Measurements from ENCODE around the gene MACROH2A1.
A peak's percentile ranks its signal among the peaks of the same experiment; 100 is the strongest.

Gene MACROH2A1

DNA sequence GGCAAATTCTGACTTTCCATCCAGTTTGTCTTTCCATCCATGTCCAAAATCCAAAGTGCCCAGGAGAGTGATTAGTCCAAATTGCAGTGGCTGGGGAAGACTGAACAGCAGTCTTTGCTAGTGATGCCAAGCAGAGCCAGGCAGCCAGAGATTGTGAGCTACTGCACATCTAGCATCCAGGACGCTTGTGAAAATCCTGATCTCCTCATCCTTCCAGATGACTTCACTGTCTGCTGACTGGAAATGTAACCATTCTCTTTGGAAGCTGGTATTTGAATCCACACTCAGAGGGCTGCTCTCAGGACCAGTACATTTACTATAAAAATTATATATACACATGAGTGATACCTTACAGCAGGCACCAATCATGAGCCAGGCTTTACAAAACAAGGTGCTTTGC lies 49.6 kb downstream of the MACROH2A1 start:
- DNase-seq: no peak

GRCh38 chr5:135348918-135349317 lies 50.1 kb downstream of the MACROH2A1 start:
- DNase-seq: no peak

DNA sequence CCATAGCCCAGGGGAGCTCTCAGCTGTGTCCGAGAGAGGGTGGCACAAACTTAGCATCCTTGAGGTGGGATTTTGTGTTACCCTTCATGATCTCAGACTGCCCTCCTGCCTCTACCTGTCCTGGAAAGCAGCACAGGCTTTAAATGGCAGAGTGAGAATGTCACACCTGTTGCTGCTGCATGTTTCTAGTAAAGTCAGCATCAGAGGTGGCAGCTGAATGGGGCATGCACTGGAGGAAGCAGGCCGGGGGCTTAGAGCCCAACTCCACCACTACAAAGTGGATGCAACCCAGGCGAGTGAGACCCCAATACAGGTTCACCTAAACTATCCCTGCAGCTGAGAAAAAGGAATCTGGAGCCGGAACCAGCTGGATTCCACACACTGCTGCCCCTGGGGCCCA lies 51.6 kb downstream of the MACROH2A1 start:
- DNase-seq: no peak

GRCh38 chr5:135345956-135346731 lies 52.9 kb downstream of the MACROH2A1 start:
- DNase-seq: no peak

DNA sequence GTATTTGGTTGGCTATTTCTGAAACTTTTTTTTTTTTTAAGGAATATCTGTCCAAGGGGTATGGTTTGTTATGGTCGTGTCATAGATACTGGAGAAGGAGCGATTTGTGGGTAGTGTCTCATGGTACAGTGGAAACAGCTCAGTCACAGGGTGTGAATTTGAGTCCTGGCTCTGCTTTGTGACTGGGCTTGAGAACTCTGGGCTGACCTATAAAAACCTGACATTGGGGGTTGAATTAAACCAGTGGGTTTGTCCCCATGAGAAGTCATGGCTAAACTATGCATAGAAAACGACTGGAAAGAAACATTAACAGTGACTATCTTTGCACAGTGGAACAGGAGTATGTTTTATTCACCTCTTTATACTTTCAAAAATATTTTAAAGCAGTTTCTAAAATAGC lies 54.7 kb downstream of the MACROH2A1 start:
- DNase-seq: no peak

- DNase-seq: no peak
These were observed 55.6 kb downstream of the MACROH2A1 start for GRCh38 chr5:135343413-135343812.

- DNase-seq: no peak
These were observed 56.5 kb downstream of the MACROH2A1 start for GRCh38 chr5:135342551-135342875.

DNA sequence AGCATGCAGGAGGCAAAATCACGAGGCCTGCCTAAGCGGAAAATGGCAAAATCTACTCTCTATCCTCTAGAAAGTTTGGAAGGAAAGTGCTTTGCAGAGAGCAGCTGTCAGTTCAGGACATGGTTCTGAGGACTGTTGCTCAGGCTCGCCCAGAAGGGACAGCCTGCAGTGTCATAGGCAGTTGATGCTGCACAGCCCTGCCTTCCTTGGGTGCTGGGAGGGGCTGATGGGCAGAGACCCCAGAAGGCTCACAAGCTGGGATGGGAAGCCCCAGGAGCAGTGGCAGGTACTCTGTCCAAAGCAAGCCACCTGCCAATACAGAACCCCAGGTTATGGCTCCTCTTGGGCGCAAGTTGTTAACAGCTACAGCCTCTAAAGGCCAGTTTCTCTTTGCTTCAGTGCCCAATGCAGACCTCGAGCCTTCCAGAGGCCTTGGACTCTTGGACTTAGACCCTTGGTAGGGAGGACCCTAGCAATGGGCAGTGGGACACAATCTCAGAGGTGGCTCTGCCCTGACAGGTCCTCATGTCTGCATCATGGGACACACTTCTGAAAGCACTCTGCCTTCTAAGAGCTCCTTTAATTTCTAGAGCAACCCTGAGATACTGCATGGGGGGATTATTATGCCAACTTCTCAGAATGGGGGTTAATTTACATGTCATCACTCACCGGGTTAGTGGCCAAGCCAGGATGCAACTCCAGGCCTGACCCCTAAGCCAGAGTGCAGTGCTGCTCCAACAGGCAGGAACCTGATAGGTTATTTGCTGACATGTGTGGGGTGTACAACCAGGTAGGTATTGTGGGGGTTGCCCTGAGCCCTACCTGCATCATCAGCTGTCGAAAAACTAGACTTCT lies 57.1 kb downstream of the MACROH2A1 start:
- no peak for DNase-seq

DNA sequence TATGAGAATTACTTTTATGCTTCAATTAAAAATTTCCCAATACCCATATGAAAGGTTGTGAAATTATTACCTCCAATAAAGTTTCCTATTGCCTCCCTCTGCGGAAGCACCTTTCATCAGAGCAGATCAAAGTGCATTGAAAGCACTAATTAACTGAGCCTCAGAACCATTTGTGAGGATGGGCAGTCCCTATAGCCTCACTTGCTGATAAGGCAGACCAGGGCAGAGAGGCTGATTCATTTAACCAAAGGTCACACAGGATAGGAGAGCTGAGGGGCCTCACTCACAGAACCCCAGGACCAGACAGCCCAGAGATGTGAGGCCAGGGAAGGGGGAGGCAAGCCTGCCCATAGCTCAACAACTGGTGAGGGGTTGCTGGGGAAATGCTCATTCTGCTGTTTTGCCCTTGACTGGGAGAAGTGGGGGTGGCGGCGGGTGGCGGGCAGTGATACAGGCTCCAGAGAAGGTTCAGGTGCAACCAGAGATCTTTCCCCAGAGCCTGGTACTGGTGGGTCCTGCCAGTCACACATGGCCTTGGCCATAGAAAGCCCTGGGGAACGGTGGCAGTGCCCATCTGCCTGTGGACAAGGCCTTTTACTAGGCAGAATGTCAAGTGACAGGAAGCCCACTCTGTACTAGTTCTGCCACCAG lies 57.9 kb downstream of the MACROH2A1 start:
- DNase-seq: no peak

- DNase-seq: no peak
These were observed 58.5 kb downstream of the MACROH2A1 start for GRCh38 chr5:135340568-135340967.

GRCh38 chr5:135339623-135340022 lies 59.4 kb downstream of the MACROH2A1 start:
- DNase-seq: no peak

DNA sequence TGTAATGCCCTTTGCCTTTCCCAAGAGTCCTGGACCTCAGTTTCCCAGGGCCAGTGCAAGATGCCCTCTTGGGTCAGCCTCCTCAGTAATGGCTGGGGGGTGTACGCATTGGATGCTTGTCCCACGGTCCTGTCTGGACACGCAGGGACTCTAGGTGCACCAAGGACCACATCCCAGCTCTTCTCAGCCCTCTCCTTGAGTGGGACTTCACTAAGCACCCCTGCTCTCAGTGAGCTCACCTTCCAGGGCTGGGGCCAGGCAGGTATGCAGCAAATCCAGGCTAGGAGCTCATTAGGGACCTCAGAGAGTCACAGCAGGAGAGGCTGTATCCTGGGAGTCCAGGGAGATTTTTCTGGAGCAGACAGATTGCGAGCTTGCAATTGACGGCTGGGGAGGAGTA lies 59.8 kb downstream of the MACROH2A1 start:
- DNase-seq: no peak

DNA sequence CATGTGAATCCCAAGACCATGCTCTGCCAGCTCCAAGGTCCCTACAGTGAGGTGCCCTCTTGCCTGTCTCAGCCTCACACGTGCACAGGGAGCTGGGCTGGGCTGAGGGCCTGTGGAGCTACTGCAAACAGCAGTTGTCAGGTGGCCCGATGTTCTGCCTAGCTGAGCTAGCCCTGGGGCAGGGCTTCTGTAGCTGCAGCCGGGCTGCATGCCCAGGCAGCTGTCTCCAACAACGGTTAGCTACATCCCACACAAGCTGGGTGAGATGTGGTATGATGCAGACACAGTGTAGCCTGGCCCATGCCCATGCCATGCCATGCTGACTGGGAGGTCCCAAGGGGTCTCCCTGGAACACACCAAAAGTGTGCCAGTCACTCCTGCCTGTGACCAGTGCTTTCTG lies 62.0 kb downstream of the MACROH2A1 start:
- no peak for DNase-seq

GRCh38 chr5:135335031-135335828 lies 63.8 kb downstream of the MACROH2A1 start:
- no peak for DNase-seq

DNA sequence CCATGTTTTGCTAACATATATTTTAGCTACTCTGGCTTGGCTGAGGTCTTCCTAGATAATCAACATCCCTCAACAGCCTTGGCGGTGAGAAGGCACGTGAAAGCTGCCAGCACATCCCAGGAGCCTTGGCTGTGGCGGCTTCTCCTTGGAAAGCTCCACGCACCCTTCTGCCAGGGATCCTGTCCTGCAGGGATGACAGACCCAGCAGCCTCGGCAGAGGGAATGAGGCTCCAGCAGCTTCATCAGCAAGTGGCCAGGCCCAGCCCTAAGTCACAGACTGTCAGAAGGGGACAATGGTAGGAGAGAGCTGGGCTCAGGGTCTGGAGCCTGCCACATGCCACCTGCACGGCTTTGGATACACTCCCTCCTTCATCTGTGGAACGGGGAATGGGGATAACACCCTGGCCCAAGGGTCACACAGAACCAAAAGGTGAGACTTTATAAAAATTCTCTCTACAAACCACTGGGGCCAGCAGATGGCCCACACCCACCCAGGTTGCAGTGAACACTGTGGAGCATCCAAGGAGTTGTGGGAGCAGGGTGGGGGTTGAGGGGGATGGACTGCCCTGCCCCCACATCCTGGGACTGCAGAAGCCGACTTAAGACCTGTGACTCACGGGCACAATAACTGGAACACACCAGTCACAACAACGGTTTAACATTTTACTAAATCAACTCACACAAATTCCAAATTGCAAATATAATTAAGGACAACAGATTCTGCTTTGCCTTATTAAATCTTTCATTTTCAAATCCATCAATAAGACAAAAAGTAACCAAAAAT lies 65.1 kb downstream of the MACROH2A1 start:
- DNase-seq: no peak

DNA sequence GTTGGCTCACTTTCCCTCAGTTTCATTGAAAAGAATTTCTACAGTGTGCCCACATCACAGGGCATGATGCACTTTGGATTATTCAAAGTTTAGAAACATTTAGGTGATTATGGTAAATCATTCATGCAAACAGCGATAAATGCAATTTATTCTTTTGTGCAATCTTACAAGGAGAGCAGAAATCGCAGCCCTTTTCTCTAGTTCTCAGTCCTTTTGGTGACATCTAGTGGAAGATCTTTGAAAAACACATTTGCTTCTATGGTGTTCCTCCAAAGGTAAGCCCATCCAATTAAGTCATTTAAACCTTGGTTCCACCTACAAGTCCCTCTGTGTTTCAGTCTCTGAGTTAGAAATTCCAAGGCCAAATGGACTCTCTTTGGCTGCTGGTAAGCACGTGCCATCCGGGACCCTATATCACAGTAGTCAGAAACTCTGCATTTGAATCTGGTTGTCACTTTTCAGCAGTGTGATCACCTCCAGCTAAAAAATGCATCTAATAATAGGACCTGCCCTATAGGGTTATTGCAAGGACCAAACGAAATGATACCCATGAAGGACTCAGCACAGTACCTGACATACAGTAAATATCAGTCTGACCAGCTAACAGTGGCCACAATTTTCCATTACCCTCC lies 66.4 kb downstream of the MACROH2A1 start:
- DNase-seq: peak; percentile 21

DNA sequence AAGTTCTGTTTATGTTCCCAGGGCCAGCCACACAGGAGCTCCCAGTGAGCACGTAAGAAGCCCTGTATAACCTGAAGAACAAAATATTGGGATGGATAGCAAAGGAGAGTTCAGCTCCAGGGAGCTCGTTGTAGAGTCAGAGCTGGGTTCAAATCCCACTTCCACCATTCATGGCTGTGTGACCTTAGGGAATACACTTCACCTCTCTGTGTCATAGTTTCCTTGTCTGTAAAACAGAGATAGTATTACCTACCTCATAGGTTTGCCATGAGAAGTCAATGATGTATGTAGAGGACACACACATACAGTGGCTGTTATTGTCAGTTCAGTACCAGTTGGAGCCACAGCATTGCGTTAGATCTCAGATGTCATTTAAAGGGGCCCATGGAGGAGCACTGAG lies 67.4 kb downstream of the MACROH2A1 start:
- DNase-seq: no peak

DNA sequence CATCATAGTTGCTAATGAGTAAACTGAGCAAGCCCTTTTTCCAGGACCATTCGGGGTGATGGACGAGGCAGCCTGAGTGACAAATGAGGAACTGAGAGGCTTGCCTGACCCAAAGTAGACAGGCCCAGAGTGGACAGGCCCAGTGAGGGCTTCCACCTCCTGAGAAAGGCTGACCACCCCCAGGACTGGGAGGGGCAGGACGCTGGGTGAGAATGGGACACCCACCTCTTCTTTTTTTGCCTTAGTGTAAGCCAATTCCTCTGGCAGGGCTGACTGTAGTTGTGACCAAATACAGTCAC lies 68.3 kb downstream of the MACROH2A1 start:
- DNase-seq: no peak

DNA sequence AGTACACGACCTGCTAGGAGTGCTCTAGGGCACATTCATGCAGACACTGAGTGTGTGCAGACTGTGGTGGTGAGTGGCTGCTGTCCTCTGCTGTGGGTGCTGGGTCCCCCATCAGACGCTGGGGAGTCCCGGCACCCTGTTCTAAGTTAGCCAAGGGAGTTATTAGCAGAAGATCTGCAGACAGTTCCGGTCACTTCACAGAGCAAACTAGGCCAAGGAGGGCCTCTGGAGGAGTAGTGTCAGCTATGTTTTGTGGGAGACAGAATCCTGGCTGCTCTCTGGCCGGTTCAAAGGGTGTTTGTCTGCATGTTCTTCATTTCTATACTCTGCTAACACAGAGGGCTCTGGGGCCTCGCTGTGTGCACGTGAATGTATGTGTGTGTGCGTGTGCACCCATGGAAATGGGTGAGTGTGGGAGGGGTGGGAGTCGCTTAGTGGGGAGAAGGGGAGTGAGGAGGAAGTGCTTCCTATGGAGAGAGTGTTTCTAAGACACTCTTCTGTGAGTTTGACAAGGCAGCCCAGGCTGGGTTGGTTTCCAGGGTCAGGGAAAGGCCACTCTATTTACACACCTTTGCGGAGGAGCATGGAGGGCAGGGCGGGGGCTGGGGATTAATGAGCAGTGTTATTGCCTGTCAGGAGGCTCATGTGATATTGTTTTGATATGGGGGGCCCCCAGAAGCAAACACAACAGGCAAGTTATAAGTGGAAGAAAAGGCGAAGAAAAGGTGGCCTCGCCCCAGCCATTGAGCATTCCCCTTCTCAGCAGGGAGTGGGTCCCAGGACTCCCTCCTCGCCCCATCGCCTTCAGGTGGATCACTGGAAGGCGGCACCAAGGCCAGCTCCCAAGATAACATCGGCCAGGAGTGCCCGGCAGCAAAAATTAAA lies 68.9 kb downstream of the MACROH2A1 start:
- DNase-seq: no peak

- DNase-seq: no peak
These were observed 69.7 kb downstream of the MACROH2A1 start for GRCh38 chr5:135329066-135329912.
